ENCODE data around the gene PLD4. TPM values are rescaled to one million over a fixed set of nuclear protein-coding genes. Genes with fewer than 3 reads are reported as not detected.
"Not testable (repeated sequence)": the region's sequence is repeated elsewhere in the genome, so short reads cannot be mapped to it uniquely, and the experiment has no call there.

Gene PLD4
- total RNA-seq, 1 donor: 0.09 TPM

DNA sequence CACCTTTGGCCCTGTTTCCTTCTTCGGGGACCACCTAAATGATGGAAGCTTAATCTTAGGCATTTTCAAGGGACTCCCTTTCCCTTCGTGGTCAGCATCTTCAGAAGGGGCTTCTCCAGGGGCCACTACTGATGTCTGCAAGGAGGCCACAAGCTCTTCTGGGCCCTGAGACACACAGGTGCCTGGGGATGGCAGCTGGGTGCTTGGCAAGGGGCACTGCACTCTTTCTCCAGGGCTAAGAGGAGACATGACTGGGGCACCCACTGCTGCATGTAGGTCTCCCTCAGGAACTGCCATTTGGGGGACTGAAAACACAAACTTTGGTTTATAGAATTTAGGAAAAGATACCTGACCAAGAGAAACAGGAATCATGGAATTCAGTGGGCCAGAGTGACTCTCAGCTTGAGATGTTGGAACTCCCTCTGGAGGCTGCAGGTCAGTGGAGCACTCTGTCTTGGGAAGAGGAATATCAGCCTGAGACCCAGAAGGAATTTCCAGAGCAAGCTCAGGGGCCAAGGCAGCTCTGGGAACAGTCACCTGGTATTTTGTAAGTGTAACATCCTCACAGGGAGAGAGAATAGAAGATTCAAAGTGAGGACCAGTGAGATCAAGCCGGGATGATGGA is 16.0 kb downstream of the PLD4 start:
- no peak overlapping the region for H3K4me3 ChIP-seq (ENCODE audit: low read depth, low read length)
- no peak for DNase-seq (ENCODE audit: low read depth)
- TF ChIP-seq, protein P1, sequence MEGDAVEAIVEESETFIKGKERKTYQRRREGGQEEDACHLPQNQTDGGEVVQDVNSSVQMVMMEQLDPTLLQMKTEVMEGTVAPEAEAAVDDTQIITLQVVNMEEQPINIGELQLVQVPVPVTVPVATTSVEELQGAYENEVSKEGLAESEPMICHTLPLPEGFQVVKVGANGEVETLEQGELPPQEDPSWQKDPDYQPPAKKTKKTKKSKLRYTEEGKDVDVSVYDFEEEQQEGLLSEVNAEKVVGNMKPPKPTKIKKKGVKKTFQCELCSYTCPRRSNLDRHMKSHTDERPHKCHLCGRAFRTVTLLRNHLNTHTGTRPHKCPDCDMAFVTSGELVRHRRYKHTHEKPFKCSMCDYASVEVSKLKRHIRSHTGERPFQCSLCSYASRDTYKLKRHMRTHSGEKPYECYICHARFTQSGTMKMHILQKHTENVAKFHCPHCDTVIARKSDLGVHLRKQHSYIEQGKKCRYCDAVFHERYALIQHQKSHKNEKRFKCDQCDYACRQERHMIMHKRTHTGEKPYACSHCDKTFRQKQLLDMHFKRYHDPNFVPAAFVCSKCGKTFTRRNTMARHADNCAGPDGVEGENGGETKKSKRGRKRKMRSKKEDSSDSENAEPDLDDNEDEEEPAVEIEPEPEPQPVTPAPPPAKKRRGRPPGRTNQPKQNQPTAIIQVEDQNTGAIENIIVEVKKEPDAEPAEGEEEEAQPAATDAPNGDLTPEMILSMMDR (IDR thresholded peaks at IDR 0.05; ENCODE audit: insufficient read depth, low read length): no peak

DNA sequence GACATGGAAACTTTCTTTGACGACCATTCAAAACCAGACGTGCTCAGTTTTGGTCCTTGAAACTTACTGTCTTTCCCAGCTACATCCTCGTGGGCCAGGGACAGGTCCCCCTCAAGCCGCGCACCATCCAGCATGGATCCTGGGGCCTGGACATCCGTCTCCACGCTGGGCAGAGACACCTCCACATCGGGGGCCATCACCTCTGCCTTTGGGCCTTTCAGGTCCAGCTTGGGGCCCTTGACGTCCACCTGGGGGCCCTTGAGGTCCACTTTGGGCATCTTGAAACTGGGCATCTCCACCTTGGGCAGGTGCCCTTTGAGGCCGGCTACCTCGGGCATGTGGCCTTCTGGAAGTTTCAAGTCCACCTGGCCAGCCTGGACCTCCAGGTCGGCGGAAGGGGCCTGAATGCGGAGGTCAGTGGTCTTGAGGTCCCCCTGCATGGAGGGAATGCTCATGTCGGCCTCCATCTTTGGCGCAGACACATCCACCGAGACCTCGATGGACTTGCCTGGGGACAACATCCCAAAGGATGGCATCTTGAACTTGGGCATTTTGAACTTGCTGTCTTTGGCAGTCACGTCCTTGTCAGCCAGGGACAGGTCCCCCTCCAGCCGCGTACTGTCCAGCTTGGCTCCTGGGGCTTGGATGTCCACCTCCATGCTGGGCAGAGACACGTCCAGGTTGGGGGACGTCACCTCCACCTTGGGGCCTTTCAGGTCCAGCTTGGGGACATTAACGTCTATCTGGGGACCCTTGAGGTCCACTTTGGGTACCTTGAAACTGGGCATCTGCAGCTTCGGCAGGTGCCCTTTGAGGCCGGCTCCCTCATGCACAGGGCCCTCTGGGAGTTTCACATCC is 17.1 kb downstream of the PLD4 start:
- TF ChIP-seq, protein P1 (IDR thresholded peaks at IDR 0.05; ENCODE audit: insufficient read depth, low read length): no peak
- DNase-seq (ENCODE audit: low read depth): no peak
- no peak overlapping the region for H3K4me3 ChIP-seq (ENCODE audit: low read depth, low read length)

DNA sequence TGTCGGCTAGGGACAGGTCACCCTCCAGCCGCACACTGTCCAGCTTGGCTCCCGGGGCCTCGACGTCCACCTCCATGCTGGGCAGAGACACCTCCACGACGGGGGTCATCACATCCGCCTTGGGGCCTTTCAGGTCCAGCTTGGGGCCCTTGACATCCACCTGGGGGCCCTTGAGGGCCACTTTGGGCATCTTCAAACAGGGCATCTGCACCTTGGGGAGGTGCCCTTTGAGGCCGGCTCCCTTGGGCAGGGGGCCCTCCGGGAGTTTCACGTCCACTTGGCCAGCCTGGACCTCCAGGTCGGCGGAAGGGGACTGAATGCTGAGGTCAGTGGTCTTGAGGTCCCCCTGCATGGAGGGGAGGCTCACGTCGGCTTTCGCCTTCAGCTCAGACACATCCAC is 17.9 kb downstream of the PLD4 start:
- TF ChIP-seq, protein P1 (IDR thresholded peaks at IDR 0.05; ENCODE audit: insufficient read depth, low read length): no peak
- H3K4me3 ChIP-seq (ENCODE audit: low read depth, low read length): no peak overlapping the region
- DNase-seq (ENCODE audit: low read depth): no peak

DNA sequence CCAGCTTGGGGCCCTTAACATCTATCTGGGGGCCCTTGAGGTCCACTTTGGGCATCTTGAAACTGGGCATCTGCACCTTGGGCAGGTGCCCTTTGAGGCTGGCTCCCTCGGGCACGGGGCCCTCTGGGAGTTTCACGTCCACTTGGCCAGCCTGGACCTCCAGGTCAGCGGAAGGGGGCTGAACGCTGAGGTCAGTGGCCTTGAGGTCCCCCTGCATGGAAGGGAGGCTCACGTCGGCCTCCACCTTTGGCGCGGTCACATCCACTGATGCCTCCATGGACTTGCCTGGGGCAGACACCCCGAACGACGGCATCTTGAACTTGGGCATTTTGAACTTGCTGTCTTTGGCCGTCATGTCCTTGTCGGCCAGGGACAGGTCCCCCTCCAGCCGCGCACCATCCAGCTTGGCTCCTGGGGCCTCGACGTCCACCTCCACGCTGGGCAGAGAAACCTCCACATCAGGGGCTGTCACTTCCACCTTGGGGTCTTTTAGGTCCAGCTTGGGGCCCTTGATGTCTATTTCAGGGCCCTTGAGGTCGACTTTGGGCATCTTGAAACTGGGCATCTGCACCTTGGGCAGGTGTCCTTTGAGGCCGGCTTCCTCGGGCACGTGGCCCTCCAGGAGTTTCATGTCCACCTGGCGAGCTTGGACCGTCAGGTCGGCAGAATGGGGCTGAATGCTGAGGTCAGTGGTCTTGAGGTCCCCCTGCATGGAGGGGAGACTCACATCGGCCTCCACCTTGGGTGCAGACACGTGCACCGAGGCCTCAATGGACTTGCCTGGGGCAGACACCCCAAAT is 18.7 kb downstream of the PLD4 start:
- H3K4me3 ChIP-seq (ENCODE audit: low read depth, low read length); DNase-seq (ENCODE audit: low read depth): not testable (repeated sequence)

DNA sequence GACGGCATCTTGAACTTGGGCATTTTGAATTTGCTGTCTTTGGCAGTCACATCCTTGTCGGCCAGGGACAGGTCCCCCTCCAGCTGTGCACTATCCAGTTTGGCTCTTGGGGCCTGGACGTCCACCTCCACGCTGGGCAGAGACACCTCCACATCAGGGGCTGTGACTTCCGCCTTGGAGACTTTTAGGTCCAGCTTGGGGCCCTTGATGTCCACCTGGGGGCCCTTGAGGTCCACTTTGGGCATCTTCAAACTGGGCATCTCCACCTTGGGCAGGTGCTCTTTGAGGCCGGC is 19.3 kb downstream of the PLD4 start:
- H3K4me3 ChIP-seq (ENCODE audit: low read depth, low read length); DNase-seq (ENCODE audit: low read depth): not testable (repeated sequence)

DNA sequence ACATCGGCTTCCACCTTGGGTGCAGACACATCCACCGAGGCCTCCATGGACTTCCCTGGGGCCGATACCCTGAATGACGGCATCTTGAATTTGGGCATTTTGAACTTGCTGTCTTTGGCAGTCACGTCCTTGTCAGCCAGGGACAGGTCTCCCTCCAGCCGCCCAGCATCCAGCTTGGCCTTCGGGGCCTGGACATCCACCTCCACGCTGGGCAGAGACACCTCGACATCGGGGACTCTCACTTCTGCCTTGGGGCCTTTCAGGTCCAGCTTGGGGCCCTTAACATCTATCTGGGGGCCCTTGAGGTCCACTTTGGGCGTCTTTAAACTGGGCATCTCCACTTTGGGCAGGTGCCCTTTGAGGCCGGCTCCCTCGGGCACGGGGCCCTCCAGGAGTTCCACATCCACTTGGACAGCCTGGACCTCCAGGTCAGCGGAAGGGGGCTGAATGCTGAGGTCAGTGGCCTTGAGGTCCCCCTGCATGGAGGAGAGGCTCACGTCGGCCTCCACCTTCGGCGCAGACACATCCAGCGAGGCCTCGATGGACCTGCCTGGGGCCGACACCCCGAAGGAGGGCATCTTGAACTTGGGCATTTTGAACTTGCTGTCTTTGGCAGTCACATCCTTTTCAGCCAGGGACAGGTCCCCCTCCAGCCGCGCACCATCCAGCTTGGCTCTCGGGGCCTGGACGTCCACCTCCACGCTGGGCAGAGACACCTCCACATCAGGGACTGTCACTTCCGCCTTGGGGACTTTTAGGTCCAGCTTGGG is 19.9 kb downstream of the PLD4 start:
- not testable (repeated sequence) for H3K4me3 ChIP-seq (ENCODE audit: low read depth, low read length); DNase-seq (ENCODE audit: low read depth)

DNA sequence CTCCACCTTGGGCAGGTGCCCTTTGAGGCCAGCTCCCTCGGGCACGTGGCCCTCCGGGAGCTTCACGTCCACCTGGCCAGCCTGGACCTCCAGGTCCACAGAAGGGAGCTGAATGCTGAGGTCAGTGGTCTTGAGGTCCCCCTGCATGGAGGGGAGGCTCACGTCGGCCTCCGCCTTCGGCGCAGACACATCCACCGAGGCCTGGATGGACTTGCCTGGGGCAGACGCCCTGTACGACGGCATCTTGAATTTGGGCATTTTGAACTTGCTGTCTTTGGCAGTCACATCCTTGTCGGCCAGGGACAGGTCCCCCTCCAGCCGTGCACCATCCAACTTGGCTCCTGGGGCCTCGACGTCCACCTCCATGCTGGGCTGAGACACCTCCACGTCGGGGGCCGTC is 20.6 kb downstream of the PLD4 start:
- not testable (repeated sequence) for H3K4me3 ChIP-seq (ENCODE audit: low read depth, low read length); DNase-seq (ENCODE audit: low read depth)

DNA sequence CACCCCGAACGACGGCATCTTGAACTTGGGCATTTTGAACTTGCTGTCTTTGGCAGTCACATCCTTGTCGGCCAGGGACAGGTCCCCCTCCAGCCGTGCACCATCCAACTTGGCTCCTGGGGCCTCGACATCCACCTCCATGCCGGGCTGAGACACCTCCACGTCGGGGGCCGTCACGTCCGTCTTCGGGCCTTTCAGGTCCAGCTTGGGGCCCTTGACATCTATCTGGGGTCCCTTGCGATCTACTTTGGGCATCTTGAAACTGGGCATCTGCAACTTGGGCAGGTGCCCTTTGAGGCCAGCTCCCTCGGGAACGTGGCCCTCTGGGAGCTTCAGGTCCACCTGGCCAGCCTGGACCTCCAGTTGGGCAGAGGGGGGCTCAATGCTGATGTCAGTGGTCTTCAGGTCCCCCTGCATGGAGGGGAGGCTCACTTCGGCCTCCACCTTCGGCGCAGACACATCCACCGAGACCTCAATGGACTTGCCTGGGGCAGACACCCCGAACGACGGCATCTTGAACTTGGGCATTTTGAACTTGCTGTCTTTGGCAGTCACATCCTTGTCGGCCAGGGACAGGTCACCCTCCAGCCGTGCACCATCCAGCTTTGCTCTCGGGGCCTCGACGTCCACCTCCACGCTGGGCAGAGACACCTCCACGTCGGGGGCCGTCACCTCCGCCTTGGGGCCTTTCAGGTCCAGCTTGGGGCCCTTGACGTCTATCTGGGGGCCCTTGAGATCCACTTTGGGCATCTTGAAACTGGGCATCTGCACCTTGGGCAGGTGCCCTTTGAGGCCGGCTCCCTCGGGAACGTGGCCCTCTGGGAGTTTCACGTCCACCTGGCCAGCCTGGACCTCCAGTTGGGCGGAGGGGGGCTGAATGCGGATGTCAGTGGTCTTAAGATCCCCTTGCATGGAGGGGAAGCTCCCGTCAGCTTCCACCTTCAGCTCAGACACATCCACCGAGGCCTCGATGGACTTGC is 21.6 kb downstream of the PLD4 start:
- H3K4me3 ChIP-seq (ENCODE audit: low read depth, low read length); DNase-seq (ENCODE audit: low read depth): not testable (repeated sequence)

DNA sequence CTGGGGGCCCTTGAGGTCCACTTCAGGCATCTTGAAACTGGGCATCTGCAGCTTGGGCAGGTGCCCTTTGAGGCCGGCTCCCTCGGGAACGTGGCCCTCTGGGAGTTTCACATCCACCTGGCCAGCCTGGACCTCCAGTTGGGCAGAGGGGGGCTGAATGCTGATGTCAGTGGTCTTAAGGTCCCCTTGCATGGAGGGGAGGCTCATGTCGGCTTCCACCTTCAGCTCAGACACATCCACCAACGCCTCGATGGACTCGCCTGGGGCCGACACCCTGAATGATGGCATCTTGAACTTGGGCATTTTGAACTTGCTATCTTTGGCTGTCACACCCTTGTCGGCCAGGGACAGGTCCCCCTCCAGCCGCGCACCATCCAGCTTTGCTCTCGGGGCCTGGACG is 22.5 kb downstream of the PLD4 start:
- not testable (repeated sequence) for H3K4me3 ChIP-seq (ENCODE audit: low read depth, low read length); DNase-seq (ENCODE audit: low read depth)

DNA sequence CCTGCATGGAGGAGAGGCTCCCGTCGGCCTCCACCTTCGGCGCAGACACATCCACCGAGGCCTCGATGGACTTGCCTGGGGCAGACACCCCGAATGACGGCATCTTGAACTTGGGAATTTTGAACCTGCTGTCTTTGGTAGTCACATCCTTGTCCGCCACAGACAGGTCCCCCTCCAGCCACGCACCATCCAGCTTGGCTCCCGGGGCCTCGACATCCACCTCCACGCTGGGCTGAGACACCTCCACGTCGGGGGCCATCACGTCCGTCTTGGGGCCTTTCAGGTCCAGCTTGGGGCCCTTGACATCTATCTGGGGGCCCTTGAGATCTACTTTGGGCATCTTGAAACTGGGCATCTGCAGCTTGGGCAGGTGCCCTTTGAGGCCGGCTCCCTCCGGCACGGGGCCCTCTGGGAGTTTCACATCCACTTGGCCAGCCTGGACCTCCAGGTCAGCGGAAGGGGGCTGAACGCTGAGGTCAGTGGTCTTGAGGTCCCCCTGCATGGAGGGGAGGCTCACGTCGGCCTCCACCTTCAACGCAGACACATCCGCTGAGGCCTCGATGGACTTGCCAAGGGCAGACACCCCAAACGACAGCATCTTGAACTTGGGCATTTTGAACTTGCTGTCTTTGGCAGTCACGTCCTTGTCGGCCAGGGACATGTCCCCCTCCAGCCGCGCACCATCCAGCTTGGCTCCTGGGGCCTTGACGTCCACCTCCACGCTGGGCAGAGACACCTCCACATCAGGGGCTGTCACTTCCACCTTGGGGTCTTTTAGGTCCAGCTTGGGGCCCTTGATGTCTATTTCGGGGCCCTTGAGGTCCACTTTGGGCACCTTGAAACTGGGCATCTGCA is 23.4 kb downstream of the PLD4 start:
- not testable (repeated sequence) for H3K4me3 ChIP-seq (ENCODE audit: low read depth, low read length); DNase-seq (ENCODE audit: low read depth)

Data from fibroblast of the aortic adventitia (primary cell).